ENCODE results near the gene CFD. TPM values are rescaled to one million over a fixed set of nuclear protein-coding genes. Genes with fewer than 3 reads are reported as not detected.

Gene CFD
- polyA plus RNA-seq, 1 donor (not counting 4 experiments of a cell fraction or from before 2014, with no cell fraction given), result 0.47 TPM

DNA sequence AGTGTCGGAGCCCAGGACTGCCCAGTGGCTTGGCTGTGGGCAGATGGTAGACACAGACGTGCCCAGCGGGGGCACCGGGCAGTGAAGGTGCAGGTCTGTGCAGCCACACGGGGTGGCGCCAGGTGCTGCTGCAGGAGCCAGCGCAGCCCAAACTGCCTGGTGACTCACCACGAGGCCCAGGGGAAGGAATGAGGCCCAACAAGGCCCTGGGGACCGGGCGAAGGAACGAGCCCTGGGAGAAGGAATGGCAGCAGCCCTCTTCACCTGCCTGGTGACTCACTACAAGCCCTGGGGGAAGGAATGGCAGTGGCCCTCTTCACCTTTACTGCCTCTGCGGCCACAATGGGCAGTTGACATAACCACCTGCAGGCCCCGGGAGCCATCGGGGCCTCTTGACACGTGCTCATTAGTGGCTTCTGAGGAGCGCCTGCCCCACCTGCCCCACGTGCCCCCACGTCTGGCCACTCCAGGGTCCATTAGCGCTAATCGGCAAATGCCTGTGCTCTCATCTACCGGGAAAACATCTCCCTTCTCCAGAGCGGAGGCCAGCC, 24.3 kb downstream of the CFD start:
- H3K9me1 ChIP-seq (ENCODE audit: control insufficient read depth, extremely low read depth, insufficient read depth, low read length), result no peaks in the 10 kb centered on the region
- TF ChIP-seq, protein P1, sequence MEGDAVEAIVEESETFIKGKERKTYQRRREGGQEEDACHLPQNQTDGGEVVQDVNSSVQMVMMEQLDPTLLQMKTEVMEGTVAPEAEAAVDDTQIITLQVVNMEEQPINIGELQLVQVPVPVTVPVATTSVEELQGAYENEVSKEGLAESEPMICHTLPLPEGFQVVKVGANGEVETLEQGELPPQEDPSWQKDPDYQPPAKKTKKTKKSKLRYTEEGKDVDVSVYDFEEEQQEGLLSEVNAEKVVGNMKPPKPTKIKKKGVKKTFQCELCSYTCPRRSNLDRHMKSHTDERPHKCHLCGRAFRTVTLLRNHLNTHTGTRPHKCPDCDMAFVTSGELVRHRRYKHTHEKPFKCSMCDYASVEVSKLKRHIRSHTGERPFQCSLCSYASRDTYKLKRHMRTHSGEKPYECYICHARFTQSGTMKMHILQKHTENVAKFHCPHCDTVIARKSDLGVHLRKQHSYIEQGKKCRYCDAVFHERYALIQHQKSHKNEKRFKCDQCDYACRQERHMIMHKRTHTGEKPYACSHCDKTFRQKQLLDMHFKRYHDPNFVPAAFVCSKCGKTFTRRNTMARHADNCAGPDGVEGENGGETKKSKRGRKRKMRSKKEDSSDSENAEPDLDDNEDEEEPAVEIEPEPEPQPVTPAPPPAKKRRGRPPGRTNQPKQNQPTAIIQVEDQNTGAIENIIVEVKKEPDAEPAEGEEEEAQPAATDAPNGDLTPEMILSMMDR (optimal IDR thresholded peaks at IDR 0.05 in 1 of 3, IDR thresholded peaks at IDR 0.05 in 1 of 3, conservative IDR thresholded peaks at IDR 0.05 in 1 of 3; ENCODE audit: extremely low read depth in 1 of 3, insufficient read depth in 2 of 3, low read length in 3 of 3), result peak; percentile 49 to 82 (median 80)
- no peak for TF ChIP-seq EZH2 (IDR thresholded peaks at IDR 0.05; ENCODE audit: low read length)
- H3K4me1 ChIP-seq (ENCODE audit: control insufficient read depth, extremely low read depth, insufficient read depth, low read length), result peaks cover 6% of the 10 kb centered on the region
- no peaks in the 10 kb centered on the region for H3K9me3 ChIP-seq (ENCODE audit: control insufficient read depth, low read depth, low read length)
- no peaks in the 10 kb centered on the region for H3K27me3 ChIP-seq (ENCODE audit: control insufficient read depth, extremely low read depth, insufficient read depth, low read length)
- no peak overlapping the region for H2AFZ ChIP-seq (ENCODE audit: control insufficient read depth, low read length)
- no peaks in the 10 kb centered on the region for H3K79me2 ChIP-seq (ENCODE audit: control insufficient read depth, insufficient read depth, low read length)
- dilution Hi-C loops (cut with MboI; ENCODE audit: extremely low pct_ligation_motif_present, low sequenced_read_pairs), result no loop called here
- H3K27ac ChIP-seq (ENCODE audit: control insufficient read depth, insufficient read depth, low read length), result no peak overlapping the region
- H3K4me2 ChIP-seq (ENCODE audit: control insufficient read depth, extremely low read depth, insufficient read depth, low read depth, low read length), result no peak overlapping the region
- peak; percentile 63 for DNase-seq (ENCODE audit: low read depth, low spot score)
- no peak overlapping the region for H3K4me3 ChIP-seq (ENCODE audit: control insufficient read depth in 2 of 3, extremely low read depth in 1 of 3, insufficient read depth in 2 of 3, low read depth in 1 of 3, low read length in 3 of 3)
- peaks cover 11 to 13% of the 10 kb centered on the region in 2 experiments for H3K36me3 ChIP-seq (ENCODE audit: control insufficient read depth in 2 of 2, extremely low read depth in 1 of 2, insufficient read depth in 2 of 2, low read length in 2 of 2)
- no peak overlapping the region for H3K9ac ChIP-seq (ENCODE audit: control insufficient read depth, extremely low read depth, insufficient read depth, low read length)
- peaks cover 2% of the 10 kb centered on the region for H4K20me1 ChIP-seq (ENCODE audit: control insufficient read depth, extremely low read depth, insufficient read depth, low read length)
- FAIRE-seq, result peak; percentile 49

DNA sequence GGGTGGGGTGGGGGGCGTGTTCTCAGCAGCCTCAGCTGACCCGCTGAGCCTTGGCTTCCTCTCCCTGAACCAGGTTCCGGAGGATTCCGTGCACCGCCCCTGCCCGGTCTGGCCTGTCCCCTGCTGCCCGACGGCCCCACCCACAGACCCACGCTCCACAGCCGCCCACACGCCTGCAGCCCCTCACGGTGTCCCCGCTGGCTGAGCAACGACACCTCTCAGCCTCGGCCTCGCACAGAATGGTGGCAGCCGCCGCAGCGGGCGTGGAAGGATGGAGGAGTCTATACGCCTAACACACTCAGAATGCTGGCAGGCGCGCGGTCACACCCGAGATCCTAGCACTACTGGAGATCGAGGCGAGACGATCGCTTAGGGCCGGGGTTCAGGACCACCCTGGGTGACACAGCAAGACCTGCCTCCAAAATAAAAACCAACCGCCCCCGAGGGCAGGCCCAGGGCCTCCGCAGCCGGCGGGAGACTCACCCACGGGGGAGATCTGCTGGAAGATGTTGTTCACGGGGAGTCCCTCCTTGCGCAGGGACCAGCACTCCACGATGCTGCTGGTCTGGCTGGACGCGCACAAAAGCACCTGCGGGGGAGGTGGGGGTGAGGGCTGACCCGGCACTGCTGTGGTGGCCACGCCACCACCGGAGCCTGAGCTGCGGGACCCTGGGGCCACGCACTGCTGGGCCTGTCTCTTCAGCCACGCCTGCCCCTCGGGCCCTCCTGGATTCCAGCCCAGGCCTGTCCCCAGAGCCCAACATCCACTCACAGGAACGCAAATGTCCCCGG, 25.2 kb downstream of the CFD start:
- H3K36me3 ChIP-seq (ENCODE audit: control insufficient read depth in 2 of 2, extremely low read depth in 1 of 2, insufficient read depth in 2 of 2, low read length in 2 of 2), result peaks cover 15 to 17% of the 10 kb centered on the region in 2 experiments
- H3K79me2 ChIP-seq (ENCODE audit: control insufficient read depth, insufficient read depth, low read length), result no peaks in the 10 kb centered on the region
- H3K9ac ChIP-seq (ENCODE audit: control insufficient read depth, extremely low read depth, insufficient read depth, low read length), result no peak overlapping the region
- DNase-seq (ENCODE audit: low read depth, low spot score) (no peak), FAIRE-seq (no peak)
- H3K4me3 ChIP-seq (ENCODE audit: control insufficient read depth in 2 of 3, extremely low read depth in 1 of 3, insufficient read depth in 2 of 3, low read depth in 1 of 3, low read length in 3 of 3), result no peak overlapping the region
- no peak overlapping the region for H3K4me2 ChIP-seq (ENCODE audit: control insufficient read depth, extremely low read depth, insufficient read depth, low read depth, low read length)
- H3K9me3 ChIP-seq (ENCODE audit: control insufficient read depth, low read depth, low read length), result no peaks in the 10 kb centered on the region
- dilution Hi-C loops (cut with MboI; ENCODE audit: extremely low pct_ligation_motif_present, low sequenced_read_pairs), result no loop called here
- no peak overlapping the region for H2AFZ ChIP-seq (ENCODE audit: control insufficient read depth, low read length)
- H3K9me1 ChIP-seq (ENCODE audit: control insufficient read depth, extremely low read depth, insufficient read depth, low read length), result no peaks in the 10 kb centered on the region
- no peak overlapping the region for H3K27ac ChIP-seq (ENCODE audit: control insufficient read depth, insufficient read depth, low read length)
- TF ChIP-seq, protein P1 (optimal IDR thresholded peaks at IDR 0.05 in 1 of 3, IDR thresholded peaks at IDR 0.05 in 1 of 3, conservative IDR thresholded peaks at IDR 0.05 in 1 of 3; ENCODE audit: extremely low read depth in 1 of 3, insufficient read depth in 2 of 3, low read length in 3 of 3), result no peak
- no peak for TF ChIP-seq EZH2 (IDR thresholded peaks at IDR 0.05; ENCODE audit: low read length)
- H3K27me3 ChIP-seq (ENCODE audit: control insufficient read depth, extremely low read depth, insufficient read depth, low read length), result no peaks in the 10 kb centered on the region
- peaks cover 2% of the 10 kb centered on the region for H4K20me1 ChIP-seq (ENCODE audit: control insufficient read depth, extremely low read depth, insufficient read depth, low read length)
- peaks cover 6% of the 10 kb centered on the region for H3K4me1 ChIP-seq (ENCODE audit: control insufficient read depth, extremely low read depth, insufficient read depth, low read length)
